GM23338 (cell line): ENCODE data around the gene TMED10. TPM values are rescaled to one million over a fixed set of nuclear protein-coding genes. Genes with fewer than 3 reads are reported as not detected.

ENCODE experiments used
- ATAC-seq: fragments of 200-7000 bp; cut with Tn5 transposase; 3 replicates; pipeline ENCODE4 v1.9.1; 2020
- DNase-seq: peaks from one replicate; pipeline ENCODE4 v3.0.0-alpha.2; 2015; ENCODE audit warnings: low spot score
- H2AFZ ChIP-seq: fragments of 200-600 bp; sonication (generic); 2 replicates; pipeline ENCODE4 v1.8.0; 2016; ENCODE audit warnings: antibody characterized with exemption, mild to moderate bottlenecking, moderate library complexity
- H3F3A ChIP-seq: fragments of 200-600 bp; sonication (generic); replicated peaks from 2 replicates; pipeline ENCODE4 v1.8.0; 2017; ENCODE audit warnings: antibody characterized with exemption, mixed run types, low read depth
- H3K27ac ChIP-seq: fragments of 200-600 bp; sonication (generic); 2 replicates; pipeline ENCODE4 v1.6.1; 2016; ENCODE audit warnings: low read depth
- H3K27me3 ChIP-seq: fragments of 200-600 bp; sonication (generic); 2 replicates; pipeline ENCODE4 v1.8.0; 2016; ENCODE audit warnings: mild to moderate bottlenecking, mixed run types, moderate library complexity; ENCODE audit not compliant: insufficient read depth
- H3K36me3 ChIP-seq: fragments of 200-600 bp; sonication (generic); 2 replicates; pipeline ENCODE4 v1.8.0; 2016; ENCODE audit warnings: mild to moderate bottlenecking; ENCODE audit not compliant: insufficient read depth
- H3K4me1 ChIP-seq: fragments of 200-600 bp; sonication (generic); 2 replicates; pipeline ENCODE4 v1.8.0; 2016; ENCODE audit warnings: mild to moderate bottlenecking, moderate library complexity; ENCODE audit not compliant: insufficient read depth
- H3K4me2 ChIP-seq: fragments of 200-600 bp; sonication (generic); 2 replicates; pipeline ENCODE4 v1.7.1; 2017; ENCODE audit warnings: mixed run types
- H3K4me3 ChIP-seq: fragments of 200-600 bp; sonication (generic); 2 replicates; pipeline ENCODE4 v1.6.1; 2016; ENCODE audit warnings: mixed run types
- H3K79me2 ChIP-seq: fragments of 200-600 bp; sonication (generic); replicated peaks from 2 replicates; pipeline ENCODE4 v1.8.0; 2017; ENCODE audit warnings: mild to moderate bottlenecking; ENCODE audit not compliant: insufficient read depth
- H3K9me2 ChIP-seq: fragments of 200-600 bp; sonication (generic); 2 replicates; pipeline ENCODE4 v1.8.0; 2017; ENCODE audit not compliant: insufficient read depth
- H4K20me1 ChIP-seq: fragments of 200-600 bp; sonication (generic); replicated peaks from 2 replicates; pipeline ENCODE4 v1.8.0; 2017; ENCODE audit warnings: mild to moderate bottlenecking; ENCODE audit not compliant: insufficient read depth
- H3K27ac Mint-ChIP-seq: 2 replicates; pipeline ENCODE4 v1.8.0; 2020; ENCODE audit warnings: inconsistent platforms, mild to moderate bottlenecking, moderate library complexity, mixed read lengths
- H3K27me3 Mint-ChIP-seq: 3 replicates; pipeline ENCODE4 v1.8.0; 2022; ENCODE audit warnings: low read depth, mild to moderate bottlenecking, moderate library complexity, mixed read lengths, inconsistent platforms; ENCODE audit not compliant: insufficient read depth, poor library complexity
- H3K36me3 Mint-ChIP-seq: 3 replicates; pipeline ENCODE4 v1.8.0; 2021; ENCODE audit warnings: low read depth, mild to moderate bottlenecking, inconsistent platforms, moderate library complexity, mixed read lengths
- H3K4me1 Mint-ChIP-seq: 3 replicates; pipeline ENCODE4 v1.8.0; 2020; ENCODE audit warnings: mild to moderate bottlenecking, inconsistent platforms, mixed read lengths
- H3K4me3 Mint-ChIP-seq: 3 replicates; pipeline ENCODE4 v1.8.0; 2021; ENCODE audit warnings: moderate library complexity, mild to moderate bottlenecking, inconsistent platforms, mixed read lengths
- H3K9me3 Mint-ChIP-seq: 3 replicates; pipeline ENCODE4 v1.8.0; 2020; ENCODE audit warnings: moderate library complexity, mild to moderate bottlenecking, inconsistent platforms, mixed read lengths
- EZH2 ChIP-seq: fragments of 200-600 bp; sonication (generic); IDR thresholded peaks from one replicate; pipeline ENCODE4 v1.8.0; 2017; ENCODE audit warnings: antibody characterized with exemption, mild to moderate bottlenecking, low read depth; ENCODE audit not compliant: unreplicated experiment
- EZH2phosphoT487 ChIP-seq: fragments of 200-600 bp; sonication (generic); IDR thresholded peaks from one replicate; pipeline ENCODE4 v1.8.1; 2018; ENCODE audit warnings: antibody characterized with exemption; ENCODE audit not compliant: unreplicated experiment
- JUNB ChIP-seq: IDR thresholded peaks from one replicate; pipeline ENCODE4 v1.6.1; 2016; ENCODE audit warnings: antibody characterized with exemption; ENCODE audit not compliant: unreplicated experiment
- NANOG ChIP-seq: IDR thresholded peaks from 2 replicates; pipeline ENCODE4 v1.6.1; 2016; ENCODE audit warnings: antibody characterized with exemption, borderline replicate concordance
- STAT1 ChIP-seq: IDR thresholded peaks from one replicate; pipeline ENCODE4 v1.6.1; 2016; ENCODE audit warnings: antibody characterized with exemption; ENCODE audit not compliant: unreplicated experiment
- ZNF114 ChIP-seq: fragments of 250-450 bp; sonication (Bioruptor Pico); IDR thresholded peaks from 2 replicates; pipeline ENCODE4 v1.5.0; 2020; ENCODE audit warnings: mild to moderate bottlenecking, moderate library complexity
- ZNF331 ChIP-seq: fragments of 250-450 bp; sonication (Bioruptor Pico); IDR thresholded peaks from 2 replicates; pipeline ENCODE4 v1.5.0; 2020; ENCODE audit warnings: low read depth, mild to moderate bottlenecking, moderate library complexity
- polyA plus RNA-seq: library from polyadenylated mRNA; unstranded; fragments of >200 nt; fragmentation: Nextera tagmentation; extraction: Ambion mirVana; gene quantifications from 2 replicates; pipeline ENCODE4 v1.2.1, GENCODE V29; 2016
- total RNA-seq: library from RNA; depleted of rRNA; stranded (reverse); fragments of >200 nt; shearing (Covaris generic); gene quantifications from 2 replicates; pipeline ENCODE4 v1.2.3, GENCODE V29; 2014
- TF ChIP-seq, protein P1 (sequence below), 2 experiments: fragments of 200-600 bp in 1 of 2; sonication (generic) in 1 of 2; conservative IDR thresholded peaks; 2 replicates each; pipeline versions ENCODE4 v1.5.1 to v1.6.1; 2016 to 2017; ENCODE audit warnings: antibody characterized with exemption in 2 of 2, low read depth in 2 of 2, mild to moderate bottlenecking in 2 of 2, moderate library complexity in 1 of 2
- TF ChIP-seq, protein P2 (sequence below): fragments of 250-450 bp; sonication (Bioruptor Pico); IDR thresholded peaks from 2 replicates; pipeline ENCODE4 v1.5.0; 2020; ENCODE audit warnings: mild to moderate bottlenecking, moderate library complexity

The TMED10 gene
- total and polyA plus RNA-seq, 2 experiments from 2014 or later, result 180 to 196 TPM

DNA sequence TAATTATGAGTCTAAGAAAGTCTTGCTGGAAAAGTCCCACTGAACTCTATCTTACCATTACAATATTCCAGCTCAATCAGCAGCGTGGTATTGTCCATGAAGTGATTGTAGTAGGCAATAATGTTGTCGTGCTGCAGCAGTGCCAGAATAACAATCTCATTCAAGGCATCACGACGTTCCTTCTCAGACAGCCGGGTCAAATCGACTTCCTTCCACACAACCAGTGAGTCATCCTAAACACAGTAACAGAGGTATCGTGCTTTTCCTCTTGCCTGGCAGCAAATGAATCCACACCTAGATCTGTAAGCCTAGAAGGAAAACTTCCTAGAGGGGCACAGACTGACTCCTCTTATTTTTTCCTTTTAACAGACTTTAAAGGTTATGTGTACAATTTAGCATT, 52.4 kb downstream of the TMED10 start:
- Mint-ChIP-seq H3K27ac (no peak overlapping the region), H3K9me3 (no peaks in the 10 kb centered on the region; the same call in 2 of the 3 replicates), H3K4me1 (peaks cover 19% of the 10 kb centered on the region), H3K4me3 (no peak overlapping the region), H3K36me3 (peaks cover 7% of the 10 kb centered on the region), H3K27me3 (peaks cover 5% of the 10 kb centered on the region)
- Histone ChIP-seq H3K4me3 (no peak overlapping the region), H3K79me2 (peaks cover 10% of the 10 kb centered on the region), H3K4me2 (no peak overlapping the region), H3K9me2 (no peaks in the 10 kb centered on the region), H3K27ac (no peak overlapping the region), H3K27me3 (no peaks in the 10 kb centered on the region), H2AFZ (no peak overlapping the region), H3K36me3 (no peaks in the 10 kb centered on the region), H4K20me1 (no peaks in the 10 kb centered on the region; the same call in 1 of the 2 replicates), H3K4me1 (peaks cover 15% of the 10 kb centered on the region), H3F3A (no peaks in the 10 kb centered on the region)
- ATAC-seq, result no peak
- DNase-seq, result no peak
- TF ChIP-seq, protein P1, sequence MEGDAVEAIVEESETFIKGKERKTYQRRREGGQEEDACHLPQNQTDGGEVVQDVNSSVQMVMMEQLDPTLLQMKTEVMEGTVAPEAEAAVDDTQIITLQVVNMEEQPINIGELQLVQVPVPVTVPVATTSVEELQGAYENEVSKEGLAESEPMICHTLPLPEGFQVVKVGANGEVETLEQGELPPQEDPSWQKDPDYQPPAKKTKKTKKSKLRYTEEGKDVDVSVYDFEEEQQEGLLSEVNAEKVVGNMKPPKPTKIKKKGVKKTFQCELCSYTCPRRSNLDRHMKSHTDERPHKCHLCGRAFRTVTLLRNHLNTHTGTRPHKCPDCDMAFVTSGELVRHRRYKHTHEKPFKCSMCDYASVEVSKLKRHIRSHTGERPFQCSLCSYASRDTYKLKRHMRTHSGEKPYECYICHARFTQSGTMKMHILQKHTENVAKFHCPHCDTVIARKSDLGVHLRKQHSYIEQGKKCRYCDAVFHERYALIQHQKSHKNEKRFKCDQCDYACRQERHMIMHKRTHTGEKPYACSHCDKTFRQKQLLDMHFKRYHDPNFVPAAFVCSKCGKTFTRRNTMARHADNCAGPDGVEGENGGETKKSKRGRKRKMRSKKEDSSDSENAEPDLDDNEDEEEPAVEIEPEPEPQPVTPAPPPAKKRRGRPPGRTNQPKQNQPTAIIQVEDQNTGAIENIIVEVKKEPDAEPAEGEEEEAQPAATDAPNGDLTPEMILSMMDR (conservative IDR thresholded peaks at IDR 0.05; ENCODE audit: low read depth in 2 of 2), result no peak
- TF ChIP-seq ZNF331 (CRISPR knock-in tag) (no peak), ZNF114 (CRISPR knock-in tag) (no peak), EZH2phosphoT487 (no peak), NANOG (no peak), STAT1 (no peak), JUNB (no peak), EZH2 (no peak)
- TF ChIP-seq, protein P2, sequence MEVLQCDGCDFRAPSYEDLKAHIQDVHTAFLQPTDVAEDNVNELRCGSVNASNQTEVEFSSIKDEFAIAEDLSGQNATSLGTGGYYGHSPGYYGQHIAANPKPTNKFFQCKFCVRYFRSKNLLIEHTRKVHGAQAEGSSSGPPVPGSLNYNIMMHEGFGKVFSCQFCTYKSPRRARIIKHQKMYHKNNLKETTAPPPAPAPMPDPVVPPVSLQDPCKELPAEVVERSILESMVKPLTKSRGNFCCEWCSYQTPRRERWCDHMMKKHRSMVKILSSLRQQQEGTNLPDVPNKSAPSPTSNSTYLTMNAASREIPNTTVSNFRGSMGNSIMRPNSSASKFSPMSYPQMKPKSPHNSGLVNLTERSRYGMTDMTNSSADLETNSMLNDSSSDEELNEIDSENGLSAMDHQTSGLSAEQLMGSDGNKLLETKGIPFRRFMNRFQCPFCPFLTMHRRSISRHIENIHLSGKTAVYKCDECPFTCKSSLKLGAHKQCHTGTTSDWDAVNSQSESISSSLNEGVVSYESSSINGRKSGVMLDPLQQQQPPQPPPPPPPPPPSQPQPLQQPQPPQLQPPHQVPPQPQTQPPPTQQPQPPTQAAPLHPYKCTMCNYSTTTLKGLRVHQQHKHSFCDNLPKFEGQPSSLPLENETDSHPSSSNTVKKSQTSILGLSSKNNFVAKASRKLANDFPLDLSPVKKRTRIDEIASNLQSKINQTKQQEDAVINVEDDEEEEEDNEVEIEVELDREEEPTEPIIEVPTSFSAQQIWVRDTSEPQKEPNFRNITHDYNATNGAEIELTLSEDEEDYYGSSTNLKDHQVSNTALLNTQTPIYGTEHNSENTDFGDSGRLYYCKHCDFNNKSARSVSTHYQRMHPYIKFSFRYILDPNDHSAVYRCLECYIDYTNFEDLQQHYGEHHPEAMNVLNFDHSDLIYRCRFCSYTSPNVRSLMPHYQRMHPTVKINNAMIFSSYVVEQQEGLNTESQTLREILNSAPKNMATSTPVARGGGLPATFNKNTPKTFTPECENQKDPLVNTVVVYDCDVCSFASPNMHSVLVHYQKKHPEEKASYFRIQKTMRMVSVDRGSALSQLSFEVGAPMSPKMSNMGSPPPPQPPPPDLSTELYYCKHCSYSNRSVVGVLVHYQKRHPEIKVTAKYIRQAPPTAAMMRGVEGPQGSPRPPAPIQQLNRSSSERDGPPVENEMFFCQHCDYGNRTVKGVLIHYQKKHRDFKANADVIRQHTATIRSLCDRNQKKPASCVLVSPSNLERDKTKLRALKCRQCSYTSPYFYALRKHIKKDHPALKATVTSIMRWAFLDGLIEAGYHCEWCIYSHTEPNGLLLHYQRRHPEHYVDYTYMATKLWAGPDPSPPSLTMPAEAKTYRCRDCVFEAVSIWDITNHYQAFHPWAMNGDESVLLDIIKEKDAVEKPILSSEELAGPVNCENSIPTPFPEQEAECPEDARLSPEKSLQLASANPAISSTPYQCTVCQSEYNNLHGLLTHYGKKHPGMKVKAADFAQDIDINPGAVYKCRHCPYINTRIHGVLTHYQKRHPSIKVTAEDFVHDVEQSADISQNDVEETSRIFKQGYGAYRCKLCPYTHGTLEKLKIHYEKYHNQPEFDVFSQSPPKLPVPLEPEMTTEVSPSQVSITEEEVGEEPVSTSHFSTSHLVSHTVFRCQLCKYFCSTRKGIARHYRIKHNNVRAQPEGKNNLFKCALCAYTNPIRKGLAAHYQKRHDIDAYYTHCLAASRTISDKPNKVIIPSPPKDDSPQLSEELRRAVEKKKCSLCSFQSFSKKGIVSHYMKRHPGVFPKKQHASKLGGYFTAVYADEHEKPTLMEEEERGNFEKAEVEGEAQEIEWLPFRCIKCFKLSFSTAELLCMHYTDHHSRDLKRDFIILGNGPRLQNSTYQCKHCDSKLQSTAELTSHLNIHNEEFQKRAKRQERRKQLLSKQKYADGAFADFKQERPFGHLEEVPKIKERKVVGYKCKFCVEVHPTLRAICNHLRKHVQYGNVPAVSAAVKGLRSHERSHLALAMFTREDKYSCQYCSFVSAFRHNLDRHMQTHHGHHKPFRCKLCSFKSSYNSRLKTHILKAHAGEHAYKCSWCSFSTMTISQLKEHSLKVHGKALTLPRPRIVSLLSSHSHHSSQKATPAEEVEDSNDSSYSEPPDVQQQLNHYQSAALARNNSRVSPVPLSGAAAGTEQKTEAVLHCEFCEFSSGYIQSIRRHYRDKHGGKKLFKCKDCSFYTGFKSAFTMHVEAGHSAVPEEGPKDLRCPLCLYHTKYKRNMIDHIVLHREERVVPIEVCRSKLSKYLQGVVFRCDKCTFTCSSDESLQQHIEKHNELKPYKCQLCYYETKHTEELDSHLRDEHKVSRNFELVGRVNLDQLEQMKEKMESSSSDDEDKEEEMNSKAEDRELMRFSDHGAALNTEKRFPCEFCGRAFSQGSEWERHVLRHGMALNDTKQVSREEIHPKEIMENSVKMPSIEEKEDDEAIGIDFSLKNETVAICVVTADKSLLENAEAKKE (CRISPR knock-in tag), result no peak
